NCI-H774 (cell line): ENCODE data around the gene CASK.
A peak's percentile ranks its signal among the peaks of the same experiment; 100 is the strongest.

Experiments used
- DNase-seq: peaks from one replicate; lab custom pipeline; 2025; lab: John Stamatoyannopoulos, UW

The CASK gene

GRCh38 chrX:41827886-41828285 lies 95.5 kb downstream of the CASK start:
- no peak for DNase-seq

- no peak for DNase-seq
These were observed 97.6 kb downstream of the CASK start for GRCh38 chrX:41825796-41826195.

- DNase-seq, result no peak
These were observed 98.8 kb downstream of the CASK start for GRCh38 chrX:41824551-41824950.

- DNase-seq, result no peak
These were observed 100.0 kb downstream of the CASK start for GRCh38 chrX:41823402-41823801.

GRCh38 chrX:41822892-41823291 lies 100.5 kb downstream of the CASK start:
- DNase-seq, result no peak

- no peak for DNase-seq
These were observed 115.3 kb downstream of the CASK start for GRCh38 chrX:41808047-41808446.

- DNase-seq, result no peak
These were observed 120.4 kb downstream of the CASK start for GRCh38 chrX:41802958-41803357.

GRCh38 chrX:41799661-41800060 lies 123.7 kb downstream of the CASK start:
- DNase-seq, result no peak

GRCh38 chrX:41796577-41796976 lies 126.8 kb downstream of the CASK start:
- no peak for DNase-seq

- DNase-seq, result no peak
These were observed 127.3 kb downstream of the CASK start for GRCh38 chrX:41796046-41796445.

- no peak for DNase-seq
These were observed 134.0 kb downstream of the CASK start for GRCh38 chrX:41789374-41789773.

- no peak for DNase-seq
These were observed 137.7 kb downstream of the CASK start for GRCh38 chrX:41785685-41786084.

GRCh38 chrX:41781500-41781899 lies 141.9 kb downstream of the CASK start:
- DNase-seq, result peak; percentile 14

GRCh38 chrX:41779941-41780340 lies 143.4 kb downstream of the CASK start:
- DNase-seq, result no peak

- DNase-seq, result peak; percentile 9
These were observed 144.3 kb downstream of the CASK start for GRCh38 chrX:41779030-41779564.

GRCh38 chrX:41761702-41762101 lies 161.7 kb downstream of the CASK start:
- no peak for DNase-seq

- DNase-seq, result no peak
These were observed 162.2 kb downstream of the CASK start for GRCh38 chrX:41761169-41761568.

GRCh38 chrX:41759817-41760216 lies 163.5 kb downstream of the CASK start:
- no peak for DNase-seq

GRCh38 chrX:41758401-41758800 lies 165.0 kb downstream of the CASK start:
- DNase-seq, result no peak

GRCh38 chrX:41750716-41751115 lies 172.6 kb downstream of the CASK start:
- DNase-seq, result no peak

- DNase-seq, result no peak
These were observed 183.5 kb downstream of the CASK start for GRCh38 chrX:41739871-41740270.

GRCh38 chrX:41737065-41737464 lies 186.3 kb downstream of the CASK start:
- DNase-seq, result no peak

GRCh38 chrX:41734530-41734929 lies 188.8 kb downstream of the CASK start:
- DNase-seq, result no peak

GRCh38 chrX:41733939-41734338 lies 189.4 kb downstream of the CASK start:
- DNase-seq, result no peak

- no peak for DNase-seq
These were observed 191.1 kb downstream of the CASK start for GRCh38 chrX:41732260-41732659.
